ENCODE measurements around the gene GAP43. TPM values are rescaled to one million over a fixed set of nuclear protein-coding genes. Genes with fewer than 3 reads are reported as not detected.

GAP43 gene
- total and polyA plus RNA-seq, 3 donors from 2014 or later = 0.62 to 0.63 (median 0.62) TPM

GRCh38 chr3:115706311-115706829 lies 83.1 kb downstream of the GAP43 start:
- H3K27me3 ChIP-seq = no peaks in the 10 kb centered on the region
- TF ChIP-seq POLR2A (IDR thresholded peaks at IDR 0.05) (no peak), CTCF (IDR thresholded peaks at IDR 0.05) (no peak)
- H3K4me1 ChIP-seq = no peaks in the 10 kb centered on the region
- H3K9me3 ChIP-seq = no peaks in the 10 kb centered on the region
- DNase-seq = no peak
- no peak overlapping the region for H3K4me3 ChIP-seq
- no peak overlapping the region for H3K27ac ChIP-seq
- H3K36me3 ChIP-seq (ENCODE audit: low read depth, missing control alignments) = no peaks in the 10 kb centered on the region
- 37 to 57% methylated on average over 3 of the region's 3 CpGs for WGBS, 2 donors
- intact Hi-C loops (cut with DNase I; ENCODE audit: low total_unique reads) = no loop called here

GRCh38 chr3:115708540-115708939 lies 85.2 kb downstream of the GAP43 start:
- Histone ChIP-seq H3K4me3 (no peak overlapping the region), H3K27ac (no peak overlapping the region), H3K4me1 (no peaks in the 10 kb centered on the region), H3K36me3 (ENCODE audit: low read depth, missing control alignments) (no peaks in the 10 kb centered on the region), H3K9me3 (no peaks in the 10 kb centered on the region), H3K27me3 (no peaks in the 10 kb centered on the region)
- intact Hi-C loops (cut with DNase I; ENCODE audit: low total_unique reads) = no loop called here
- no peak for TF ChIP-seq CTCF (IDR thresholded peaks at IDR 0.05)
- no peak for TF ChIP-seq POLR2A (IDR thresholded peaks at IDR 0.05)
- WGBS, 2 donors = 75 to 80% methylated on average over 2 of the region's 2 CpGs
- DNase-seq = no peak

- DNase-seq = no peak
- H3K27me3 ChIP-seq = no peaks in the 10 kb centered on the region
- H3K4me3 ChIP-seq = no peak overlapping the region
- intact Hi-C loops (cut with DNase I; ENCODE audit: low total_unique reads) = no loop called here
- no peaks in the 10 kb centered on the region for H3K4me1 ChIP-seq
- TF ChIP-seq CTCF (IDR thresholded peaks at IDR 0.05) (no peak), POLR2A (IDR thresholded peaks at IDR 0.05) (no peak)
- 77 to 84% methylated on average over 3 of the region's 3 CpGs for WGBS, 2 donors
- no peak overlapping the region for H3K27ac ChIP-seq
- no peaks in the 10 kb centered on the region for H3K36me3 ChIP-seq (ENCODE audit: low read depth, missing control alignments)
- no peaks in the 10 kb centered on the region for H3K9me3 ChIP-seq
Measured at GRCh38 chr3:115709093-115709492, 85.8 kb downstream of the GAP43 start.

- Histone ChIP-seq H3K27ac (no peak overlapping the region), H3K27me3 (no peaks in the 10 kb centered on the region), H3K9me3 (no peaks in the 10 kb centered on the region), H3K4me1 (no peaks in the 10 kb centered on the region), H3K4me3 (no peak overlapping the region), H3K36me3 (ENCODE audit: low read depth, missing control alignments) (no peaks in the 10 kb centered on the region)
- no peak for DNase-seq
- no peak for TF ChIP-seq POLR2A (IDR thresholded peaks at IDR 0.05)
- TF ChIP-seq CTCF (IDR thresholded peaks at IDR 0.05) = no peak
- WGBS, 2 donors = 87 to 90% methylated on average over 3 of the region's 3 CpGs
- intact Hi-C loops (cut with DNase I; ENCODE audit: low total_unique reads) = no loop called here
Measured at GRCh38 chr3:115709931-115710330, 86.6 kb downstream of the GAP43 start.

GRCh38 chr3:115710799-115711198 lies 87.5 kb downstream of the GAP43 start:
- 50 to 61% methylated on average over 2 of the region's 2 CpGs for WGBS, 2 donors
- H3K9me3 ChIP-seq = no peaks in the 10 kb centered on the region
- H3K27ac ChIP-seq = no peak overlapping the region
- intact Hi-C loops (cut with DNase I; ENCODE audit: low total_unique reads) = no loop called here
- no peak for DNase-seq
- H3K4me1 ChIP-seq = no peaks in the 10 kb centered on the region
- H3K27me3 ChIP-seq = no peaks in the 10 kb centered on the region
- H3K4me3 ChIP-seq = no peak overlapping the region
- no peak for TF ChIP-seq POLR2A (IDR thresholded peaks at IDR 0.05)
- no peak for TF ChIP-seq CTCF (IDR thresholded peaks at IDR 0.05)
- H3K36me3 ChIP-seq (ENCODE audit: low read depth, missing control alignments) = no peaks in the 10 kb centered on the region
